Effector CD8-positive, alpha-beta T cell (primary cell): ENCODE measurements around the gene MAS1.
"Not testable (repeated sequence)": the region's sequence is repeated elsewhere in the genome, so short reads cannot be mapped to it uniquely, and the experiment has no call there.

Experiments used
- DNase-seq: peaks from one replicate; lab custom pipeline; 2025; lab: John Stamatoyannopoulos, UW
- total RNA-seq, 4 experiments: gene quantifications; one replicate each; lab custom pipeline; 2026; lab: John Stamatoyannopoulos, UW

Gene MAS1
- 0 to 0.36 (median 0) reads per million in 4 experiments for total RNA-seq

- DNase-seq: no peak
Observed at GRCh38 chr6:159890792-159891191, at the start of gene MAS1. Gene MAS1 (plus strand): TSS chr6:159890988. CDS start chr6:159906956, 15,968 bp downstream.

GRCh38 chr6:159842035-159842434 lies 48.8 kb upstream of the MAS1 start:
- no peak for DNase-seq

- DNase-seq: no peak
Observed at GRCh38 chr6:159844737-159845645, 45.8 kb upstream of the MAS1 start.

GRCh38 chr6:159848552-159848951 lies 42.2 kb upstream of the MAS1 start:
- DNase-seq: not testable (repeated sequence)

GRCh38 chr6:159849851-159850250 lies 40.9 kb upstream of the MAS1 start:
- not testable (repeated sequence) for DNase-seq

- DNase-seq: no peak
Observed at GRCh38 chr6:159852877-159853276, 37.9 kb upstream of the MAS1 start.

GRCh38 chr6:159853754-159854153 lies 37.0 kb upstream of the MAS1 start:
- no peak for DNase-seq

- DNase-seq: no peak
Observed at GRCh38 chr6:159854959-159855358, 35.8 kb upstream of the MAS1 start.

GRCh38 chr6:159858259-159858658 lies 32.5 kb upstream of the MAS1 start:
- no peak for DNase-seq

- DNase-seq: no peak
Observed at GRCh38 chr6:159860482-159860881, 30.3 kb upstream of the MAS1 start.

- no peak for DNase-seq
Observed at GRCh38 chr6:159862103-159862502, 28.7 kb upstream of the MAS1 start.

GRCh38 chr6:159863341-159863740 lies 27.4 kb upstream of the MAS1 start:
- not testable (repeated sequence) for DNase-seq

- DNase-seq: no peak
Observed at GRCh38 chr6:159865226-159865920, 25.4 kb upstream of the MAS1 start.

- DNase-seq: no peak
Observed at GRCh38 chr6:159866286-159867247, 24.2 kb upstream of the MAS1 start.

- DNase-seq: no peak
Observed at GRCh38 chr6:159871241-159871640, 19.5 kb upstream of the MAS1 start.

- DNase-seq: no peak
Observed at GRCh38 chr6:159871906-159872305, 18.9 kb upstream of the MAS1 start.

- DNase-seq: no peak
Observed at GRCh38 chr6:159874435-159874834, 16.4 kb upstream of the MAS1 start.

GRCh38 chr6:159875194-159875593 lies 15.6 kb upstream of the MAS1 start:
- DNase-seq: no peak

- no peak for DNase-seq
Observed at GRCh38 chr6:159876242-159876641, 14.5 kb upstream of the MAS1 start.

GRCh38 chr6:159877256-159877808 lies 13.5 kb upstream of the MAS1 start:
- DNase-seq: no peak

GRCh38 chr6:159878341-159878740 lies 12.4 kb upstream of the MAS1 start:
- no peak for DNase-seq
